Upper lobe of left lung (tissue), 4 donors: ENCODE results near the gene ACAT2.

ENCODE experiments used
- CTCF ChIP-seq, 6 experiments: fragments of 450-650 bp in 4 of 6; fragments of 200-600 bp in 2 of 6; sonication (generic) in 2 of 6; IDR thresholded peaks; one replicate each; pipeline ENCODE4 v1.5.1; 2016 to 2019; ENCODE audit warnings: antibody characterized with exemption in 6 of 6
- EP300 ChIP-seq, 4 donors: sonication (generic); formaldehyde crosslinking; IDR thresholded peaks; one replicate each; pipeline ENCODE4 v1.5.1; 2017; ENCODE audit warnings: antibody characterized with exemption in 4 of 4, control low read depth in 2 of 4
- POLR2A ChIP-seq, 4 donors: fragments of 450-650 bp; IDR thresholded peaks; one replicate each; pipeline ENCODE4 v1.5.1; 2016 to 2017; ENCODE audit warnings: antibody characterized with exemption in 4 of 4, mild to moderate bottlenecking in 2 of 4
- POLR2AphosphoS5 ChIP-seq, 2 donors: sonication (generic); formaldehyde crosslinking; IDR thresholded peaks; one replicate each; pipeline ENCODE4 v1.5.1; 2017; ENCODE audit warnings: antibody characterized with exemption in 2 of 2

GRCh38 chr6:159720708-159721107, 41.1 kb upstream of the ACAT2 start:
- peak in 3 of 6 experiments; percentile 10 to 28 (median 25) for TF ChIP-seq CTCF (IDR thresholded peaks at IDR 0.05)
- TF ChIP-seq EP300 (IDR thresholded peaks at IDR 0.05), result no peak
- no peak for TF ChIP-seq POLR2AphosphoS5 (IDR thresholded peaks at IDR 0.05)
- TF ChIP-seq POLR2A (IDR thresholded peaks at IDR 0.05), result no peak
